K562 (cell line): ENCODE results near the gene MDH2. TPM values are rescaled to one million over a fixed set of nuclear protein-coding genes. Genes with fewer than 3 reads are reported as not detected.
A peak's percentile ranks its signal among the peaks of the same experiment; 100 is the strongest.

ENCODE experiments used
- ATAC-seq: fragments of 200-7000 bp; cut with Tn5 transposase; 3 replicates; pipeline ENCODE4 v1.9.1; 2020; ENCODE audit warnings: moderate library complexity
- BruUV-seq: library from RNA; stranded (reverse); fragments of 400-500 nt; replicated peaks from 2 replicates; lab custom pipeline; 2021; lab: Mats Ljungman, UMichigan
- CTCF ChIA-PET: fragments of 300-600 bp; formaldehyde crosslinking; extraction: SDS; loops from one replicate; lab custom pipeline; 2021; ENCODE audit warnings: low intra/inter-chr PET ratio; lab: Yijun Ruan, JAX
- POLR2A ChIA-PET: fragments of 300-600, 350-650 bp; sonication (Branson Sonifier 250); formaldehyde crosslinking; extraction: SDS; loops from one replicate; lab custom pipeline; 2021; ENCODE audit warnings: antibody characterized with exemption, inconsistent platforms; lab: Yijun Ruan, JAX
- DNase-seq, 4 experiments: peaks; one replicate each; pipeline versions ENCODE4 v3.0.0 to v3.0.0-alpha.2; 2011 to 2018; ENCODE audit warnings: low spot score in 3 of 4, mixed read lengths in 3 of 4; ENCODE audit errors: extremely low read depth in 1 of 4
- FAIRE-seq: peaks from 2 replicates; lab custom pipeline; 2011; peaks lifted over from hg19 to GRCh38; lab: Jason Lieb, UNC
- H2AFZ ChIP-seq: 2 replicates; pipeline ENCODE4 v1.6.0; 2011; ENCODE audit warnings: low read depth, low read length, control low read depth, inconsistent platforms
- H3K27ac ChIP-seq: fragments of 200-600 bp; 3 replicates; pipeline ENCODE4 v1.8.0; 2011; ENCODE audit warnings: low read depth, mild to moderate bottlenecking, control low read depth, inconsistent platforms, low read length, moderate library complexity, mixed read lengths; ENCODE audit errors: extremely low read depth
- H3K27me3 ChIP-seq, 2 experiments: fragments of 300-600 bp in 1 of 2; 2 replicates in 1 of 2; 3 replicates in 1 of 2; pipeline versions ENCODE4 v1.6.0 to v1.8.0; 2011; ENCODE audit warnings: inconsistent platforms in 2 of 2, low read length in 2 of 2, mild to moderate bottlenecking in 1 of 2, mixed read lengths in 1 of 2, moderate library complexity in 1 of 2; ENCODE audit not compliant: control insufficient read depth in 2 of 2, insufficient read depth in 2 of 2
- H3K36me3 ChIP-seq: fragments of 300-600 bp; 3 replicates; pipeline ENCODE4 v1.8.0; 2011; ENCODE audit warnings: mild to moderate bottlenecking, low read length, inconsistent platforms; ENCODE audit not compliant: control insufficient read depth, insufficient read depth
- H3K4me1 ChIP-seq, 2 experiments: fragments of 200-600 bp in 1 of 2; replicated peaks in 1 of 2; 2 replicates in 1 of 2; 3 replicates in 1 of 2; pipeline versions ENCODE4 v1.5.1 to v1.8.0; 2011; ENCODE audit warnings: inconsistent platforms in 2 of 2, low read length in 2 of 2, mild to moderate bottlenecking in 1 of 2, mixed read lengths in 1 of 2, moderate library complexity in 1 of 2; ENCODE audit not compliant: control insufficient read depth in 2 of 2, insufficient read depth in 2 of 2
- H3K4me2 ChIP-seq: 2 replicates; pipeline ENCODE4 v1.6.1; 2011; ENCODE audit warnings: low read length, control low read depth, inconsistent platforms, mixed read lengths; ENCODE audit not compliant: insufficient read depth
- H3K4me3 ChIP-seq: fragments of 200-600 bp; sonication (generic), shearing (Covaris generic); 2 replicates; pipeline ENCODE4 v1.5.1; 2016; ENCODE audit warnings: control low read depth, inconsistent platforms
- H3K79me2 ChIP-seq: fragments of 200-600 bp; 3 replicates; pipeline ENCODE4 v1.8.0; 2011; ENCODE audit warnings: low read length, inconsistent platforms; ENCODE audit not compliant: control insufficient read depth, insufficient read depth
- H3K9ac ChIP-seq, 2 experiments: 2 replicates each; pipeline versions ENCODE4 v1.6.0 to v1.6.1; 2011; ENCODE audit warnings: low read depth in 2 of 2, low read length in 2 of 2, control low read depth in 1 of 2, inconsistent platforms in 1 of 2, mild to moderate bottlenecking in 1 of 2, mixed read lengths in 1 of 2; ENCODE audit not compliant: insufficient read depth in 1 of 2
- H3K9me1 ChIP-seq: one replicate; pipeline ENCODE4 v1.6.0; 2011; ENCODE audit warnings: inconsistent platforms, mild to moderate bottlenecking, low read length, moderate library complexity; ENCODE audit not compliant: control insufficient read depth, insufficient read depth
- H3K9me3 ChIP-seq: replicated peaks from 2 replicates; pipeline ENCODE4 v1.5.1; 2011; ENCODE audit warnings: low read depth, low read length, inconsistent platforms; ENCODE audit not compliant: control insufficient read depth, insufficient read depth
- H4K20me1 ChIP-seq: replicated peaks from 2 replicates; pipeline ENCODE4 v1.6.1; 2011; ENCODE audit warnings: low read length, inconsistent platforms, mixed read lengths; ENCODE audit not compliant: control insufficient read depth, insufficient read depth
- ATF1 ChIP-seq, 2 experiments: fragments of 450-650 bp in 1 of 2; IDR thresholded peaks; 2 replicates each; pipeline ENCODE4 v1.6.1; 2016; ENCODE audit warnings: missing compliant biosample characterization in 1 of 2, missing genetic modification characterization in 1 of 2
- CBFA2T2 ChIP-seq: fragments of 450-650 bp; conservative IDR thresholded peaks from 2 replicates; pipeline ENCODE4 v1.6.1; 2017; ENCODE audit warnings: mild to moderate bottlenecking
- CBX1 ChIP-seq: sonication (generic); IDR thresholded peaks from 2 replicates; pipeline ENCODE4 v1.6.1; 2016; ENCODE audit warnings: antibody characterized with exemption, low read depth, mild to moderate bottlenecking
- CBX3 ChIP-seq, 2 experiments: IDR thresholded peaks; 1 replicate in 1 of 2; 2 replicates in 1 of 2; pipeline ENCODE4 v1.6.1; 2012; ENCODE audit warnings: inconsistent platforms in 2 of 2, low read length in 2 of 2, borderline replicate concordance in 1 of 2, control low read depth in 1 of 2
- CBX5 ChIP-seq: IDR thresholded peaks from 2 replicates; pipeline ENCODE4 v1.6.1; 2014; ENCODE audit warnings: low read depth, borderline replicate concordance
- CHD4 ChIP-seq: fragments of 200-600 bp; sonication (generic); IDR thresholded peaks from 3 replicates; pipeline ENCODE4 v1.6.1; 2012; ENCODE audit warnings: low read depth, mild to moderate bottlenecking, mixed read lengths, low read length, inconsistent platforms; ENCODE audit not compliant: insufficient read depth, insufficient replicate concordance, poor library complexity, severe bottlenecking
- ELF2 ChIP-seq: fragments of 250-450 bp; sonication (Bioruptor Pico); IDR thresholded peaks from 2 replicates; pipeline ENCODE4 v1.5.0; 2021; ENCODE audit warnings: mild to moderate bottlenecking
- GTF2B ChIP-seq: IDR thresholded peaks from 2 replicates; pipeline ENCODE4 v1.6.1; 2011; ENCODE audit not compliant: insufficient read length; ENCODE audit errors: extremely low read depth
- MAX ChIP-seq: sonication (generic); formaldehyde crosslinking; IDR thresholded peaks from 2 replicates; pipeline ENCODE4 v1.9.0; 2022; ENCODE audit warnings: mild to moderate bottlenecking, missing genetic modification reagents
- NFE2 ChIP-seq: IDR thresholded peaks from 2 replicates; pipeline ENCODE4 v1.6.1; 2014; ENCODE audit warnings: antibody characterized with exemption, low read depth
- POLR2H ChIP-seq: IDR thresholded peaks from 2 replicates; pipeline ENCODE4 v1.6.1; 2016; ENCODE audit warnings: missing genetic modification characterization, low read depth, mild to moderate bottlenecking, control low read depth, missing compliant biosample characterization, moderate library complexity
- RBM17 ChIP-seq: fragments of 200-400 bp; formaldehyde crosslinking; IDR thresholded peaks from 2 replicates; pipeline ENCODE4 v1.6.1; 2017; ENCODE audit warnings: low read depth, mild to moderate bottlenecking, low read length, borderline replicate concordance
- SRF ChIP-seq, 2 experiments: fragments of 250-450, 450-650 bp in 1 of 2; sonication (Bioruptor Pico) in 1 of 2; sonication (generic) in 1 of 2; formaldehyde crosslinking; IDR thresholded peaks; 2 replicates each; pipeline versions ENCODE4 v1.5.0 to v1.5.1; 2020 to 2022; ENCODE audit warnings: mild to moderate bottlenecking in 1 of 2, missing genetic modification reagents in 1 of 2
- XRCC5 ChIP-seq: fragments of 200-400 bp; formaldehyde crosslinking; IDR thresholded peaks from 2 replicates; pipeline ENCODE4 v1.6.1; 2017; ENCODE audit warnings: low read depth, mild to moderate bottlenecking, low read length
- YY1 ChIP-seq, 3 experiments: IDR thresholded peaks; 2 replicates each; pipeline ENCODE4 v1.6.1; 2011; ENCODE audit warnings: low read length in 2 of 3, mild to moderate bottlenecking in 2 of 3, moderate library complexity in 2 of 3, borderline replicate concordance in 1 of 3, control low read depth in 1 of 3, low read depth in 1 of 3; ENCODE audit not compliant: insufficient read depth in 3 of 3, insufficient replicate concordance in 2 of 3, control insufficient read depth in 1 of 3, insufficient read length in 1 of 3; ENCODE audit errors: extremely low read depth in 1 of 3
- ZFP36 ChIP-seq: fragments of 150-350 bp; IDR thresholded peaks from 2 replicates; pipeline ENCODE4 v1.6.1; 2018; ENCODE audit warnings: low read length, low read depth; ENCODE audit not compliant: partially characterized antibody
- ZFPM2 ChIP-seq: fragments of 250-450 bp; sonication (Bioruptor Pico); IDR thresholded peaks from 2 replicates; pipeline ENCODE4 v1.5.1; 2022; ENCODE audit warnings: mild to moderate bottlenecking
- ZNF589 ChIP-seq: fragments of 200-800 bp; sonication (Bioruptor generic); IDR thresholded peaks from 2 replicates; pipeline ENCODE4 v1.6.1; 2016; ENCODE audit warnings: low read depth, missing genetic modification characterization, missing compliant biosample characterization
- ZNF699 ChIP-seq: fragments of 250-450 bp; sonication (Bioruptor Pico); IDR thresholded peaks from 2 replicates; pipeline ENCODE4 v1.8.0; 2021; ENCODE audit warnings: mild to moderate bottlenecking, moderate library complexity; ENCODE audit not compliant: insufficient replicate concordance
- WGBS: fragments of 100-300 bp; shearing (Covaris generic); methylation state at CpG from one replicate; pipeline ENCODE4 v1.1.6; 2016; ENCODE audit warnings: low coverage, mixed read lengths; ENCODE audit not compliant: insufficient coverage; ENCODE audit errors: missing lambda C conversion rate; 5-methylcytosine and 5-hydroxymethylcytosine counted together
- in situ Hi-C: fragments of 300-500 bp; cut with MboI; formaldehyde crosslinking; loops from 4 replicates; pipeline ENCODE4 v1.15.0; 2018; ENCODE audit warnings: inconsistent platforms, mixed read lengths
- intact Hi-C: fragments of 100-400 bp; cut with micrococcal nuclease; formaldehyde crosslinking; loops from 2 replicates; pipeline ENCODE4 v1.14.2; 2022
- polyA plus RNA-seq, 8 experiments: library from polyadenylated mRNA; depleted of rRNA in 4 of 8; stranded (reverse) in 5 of 8; unstranded in 3 of 8; fragments of >200 nt; fragmentation: Nextera tagmentation in 2 of 8; fragmentation: Illumina TruSeq in 1 of 8; extraction: Ambion mirVana in 2 of 8; extraction: Trizol in 1 of 8; gene quantifications; 2 replicates each; pipeline versions ENCODE4 v1.2.1 to v1.2.3, GENCODE V29; 2011 to 2014; ENCODE audit warnings: inconsistent platforms in 1 of 8, missing spikeins in 1 of 8
- total RNA-seq, 7 experiments: library from RNA; depleted of rRNA in 6 of 7; stranded (reverse); fragments of >200 nt in 6 of 7; fragmentation: Illumina TruSeq in 2 of 7; extraction: Trizol in 2 of 7; gene quantifications; 2 replicates each; pipeline versions ENCODE4 v1.2.1 to v1.2.3, GENCODE V29; 2011 to 2021; ENCODE audit warnings: low replicate concordance in 1 of 7

The MDH2 gene
- total and polyA plus RNA-seq, 9 of the 15 experiments (the other 6 are each of a cell fraction or from before 2014, with no cell fraction given) = 106 to 701 (median 242) TPM

DNA sequence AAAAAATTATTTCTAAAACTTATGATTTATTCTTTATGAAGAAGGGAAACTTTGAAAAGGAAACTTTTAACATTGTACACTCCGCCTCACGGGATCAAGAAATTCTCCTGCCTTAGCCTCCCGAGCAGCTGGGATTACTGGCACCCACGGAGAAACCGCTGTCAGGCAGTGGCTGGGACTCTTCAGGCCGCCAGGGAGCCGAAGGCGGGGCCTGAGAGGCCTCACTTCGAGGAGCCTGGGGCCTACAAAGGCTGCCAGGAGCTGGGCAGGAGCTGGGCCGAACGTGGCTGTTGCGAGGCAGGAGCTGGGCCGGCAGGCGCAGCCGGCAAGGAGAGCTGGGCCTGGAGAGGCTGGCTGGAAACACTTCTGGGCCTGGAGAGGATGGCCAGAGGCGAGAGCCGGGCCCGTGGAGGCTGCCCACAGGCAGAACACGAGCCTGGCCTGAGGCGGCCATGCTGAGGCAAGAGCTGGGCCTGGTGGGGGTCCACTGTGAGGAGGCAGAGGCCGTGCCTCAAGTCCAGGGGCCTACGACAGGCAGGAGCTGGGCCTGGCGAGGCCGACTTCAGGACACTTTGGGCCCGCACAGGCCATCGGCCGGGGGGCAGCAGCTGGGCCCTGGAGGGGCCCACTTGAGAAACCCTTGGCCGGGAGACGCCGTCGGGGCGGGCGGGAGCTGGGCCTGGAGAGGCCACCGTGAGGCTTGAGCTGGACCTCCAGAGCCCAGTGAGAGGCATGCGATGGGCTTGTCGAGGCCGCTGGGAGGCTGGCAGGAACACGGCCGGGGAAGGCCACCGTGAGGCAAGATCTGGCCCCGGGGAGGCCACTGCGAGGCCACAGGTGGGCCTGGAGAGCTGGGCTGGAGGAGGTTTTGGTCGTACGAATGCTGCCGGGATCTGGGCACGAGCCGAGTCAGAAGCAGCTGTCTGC is 23.7 kb downstream of the MDH2 start:
- ATAC-seq (no peak), FAIRE-seq (no peak), DNase-seq (no peak)
- Histone ChIP-seq H3K9me1 (no peaks in the 10 kb centered on the region), H3K79me2 (no peaks in the 10 kb centered on the region), H4K20me1 (no peaks in the 10 kb centered on the region), H3K9ac (no peak overlapping the region), H2AFZ (no peak overlapping the region), H3K36me3 (peaks cover 6% of the 10 kb centered on the region; the same call in 1 of the 3 replicates), H3K27ac (no peak overlapping the region), H3K4me3 (no peak overlapping the region), H3K9me3 (no peaks in the 10 kb centered on the region; the same call in none of the 2 replicates), H3K4me1 (peaks cover 4 to 36% of the 10 kb centered on the region in 2 experiments; a peak in 3 of 5 replicates), H3K27me3 (no peaks in the 10 kb centered on the region), H3K4me2 (no peak overlapping the region)
- ChIA-PET CTCF (no interaction called here), POLR2A (interaction anchor here (0.9 to 1.4 kb wide), 2 partner anchors 9 to 238 kb away, joined by 3 to 6 read pairs; no protein-coding TSS in a partner anchor)
- intact Hi-C loops (no loop called here), in situ Hi-C loops (no loop called here)
- 72% methylated on average over 43 of the region's 47 CpGs for WGBS
- no TSS peak for BruUV-seq
- TF ChIP-seq ATF1 (CRISPR knock-in tag; IDR thresholded peaks at IDR 0.05) (no peak), ATF1 (tag; IDR thresholded peaks at IDR 0.05) (no peak), RBM17 (no peak), CBX1 (peak; percentile 64; the same call in 1 of the 2 replicates), ELF2 (CRISPR knock-in tag) (no peak), SRF (CRISPR knock-in tag; IDR thresholded peaks at IDR 0.05) (no peak), MAX (CRISPR knock-in tag) (no peak), ZFP36 (peak; percentile 96), CBX3 (IDR thresholded peaks at IDR 0.05; ENCODE audit: borderline replicate concordance in 1 of 2, low read length in 2 of 2) (peak in 1 of 2 experiments; percentile 89; a peak in 2 of 3 replicates), ZNF699 (CRISPR knock-in tag) (no peak), ZNF589 (CRISPR knock-in tag) (no peak), YY1 (IDR thresholded peaks at IDR 0.05; ENCODE audit: borderline replicate concordance in 1 of 3, control insufficient read depth in 1 of 3, extremely low read depth in 1 of 3, insufficient read depth in 3 of 3, insufficient read length in 1 of 3, insufficient replicate concordance in 2 of 3, low read depth in 1 of 3, low read length in 2 of 3) (no peak), CHD4 (no peak), CBX5 (peak; percentile 78; the same call in 1 of the 2 replicates), ZFPM2 (CRISPR knock-in tag) (no peak), CBFA2T2 (no peak), POLR2H (tag) (no peak), GTF2B (no peak), XRCC5 (no peak), NFE2 (no peak)
